ENCODE measurements around the gene USP35.

USP35 gene, protein sequence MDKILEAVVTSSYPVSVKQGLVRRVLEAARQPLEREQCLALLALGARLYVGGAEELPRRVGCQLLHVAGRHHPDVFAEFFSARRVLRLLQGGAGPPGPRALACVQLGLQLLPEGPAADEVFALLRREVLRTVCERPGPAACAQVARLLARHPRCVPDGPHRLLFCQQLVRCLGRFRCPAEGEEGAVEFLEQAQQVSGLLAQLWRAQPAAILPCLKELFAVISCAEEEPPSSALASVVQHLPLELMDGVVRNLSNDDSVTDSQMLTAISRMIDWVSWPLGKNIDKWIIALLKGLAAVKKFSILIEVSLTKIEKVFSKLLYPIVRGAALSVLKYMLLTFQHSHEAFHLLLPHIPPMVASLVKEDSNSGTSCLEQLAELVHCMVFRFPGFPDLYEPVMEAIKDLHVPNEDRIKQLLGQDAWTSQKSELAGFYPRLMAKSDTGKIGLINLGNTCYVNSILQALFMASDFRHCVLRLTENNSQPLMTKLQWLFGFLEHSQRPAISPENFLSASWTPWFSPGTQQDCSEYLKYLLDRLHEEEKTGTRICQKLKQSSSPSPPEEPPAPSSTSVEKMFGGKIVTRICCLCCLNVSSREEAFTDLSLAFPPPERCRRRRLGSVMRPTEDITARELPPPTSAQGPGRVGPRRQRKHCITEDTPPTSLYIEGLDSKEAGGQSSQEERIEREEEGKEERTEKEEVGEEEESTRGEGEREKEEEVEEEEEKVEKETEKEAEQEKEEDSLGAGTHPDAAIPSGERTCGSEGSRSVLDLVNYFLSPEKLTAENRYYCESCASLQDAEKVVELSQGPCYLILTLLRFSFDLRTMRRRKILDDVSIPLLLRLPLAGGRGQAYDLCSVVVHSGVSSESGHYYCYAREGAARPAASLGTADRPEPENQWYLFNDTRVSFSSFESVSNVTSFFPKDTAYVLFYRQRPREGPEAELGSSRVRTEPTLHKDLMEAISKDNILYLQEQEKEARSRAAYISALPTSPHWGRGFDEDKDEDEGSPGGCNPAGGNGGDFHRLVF

GRCh38 chr11:78188286-78189173 is at the start of gene USP35, which contains the start of gene KCTD21:
Gene USP35 (plus strand): TSS chr11:78188919. CDS start chr11:78196246, 7,327 bp downstream.
Gene KCTD21 (minus strand): TSS chr11:78188626. CDS start chr11:78174554, 14,072 bp downstream.
- DNase-seq = peak; percentile 92

DNA sequence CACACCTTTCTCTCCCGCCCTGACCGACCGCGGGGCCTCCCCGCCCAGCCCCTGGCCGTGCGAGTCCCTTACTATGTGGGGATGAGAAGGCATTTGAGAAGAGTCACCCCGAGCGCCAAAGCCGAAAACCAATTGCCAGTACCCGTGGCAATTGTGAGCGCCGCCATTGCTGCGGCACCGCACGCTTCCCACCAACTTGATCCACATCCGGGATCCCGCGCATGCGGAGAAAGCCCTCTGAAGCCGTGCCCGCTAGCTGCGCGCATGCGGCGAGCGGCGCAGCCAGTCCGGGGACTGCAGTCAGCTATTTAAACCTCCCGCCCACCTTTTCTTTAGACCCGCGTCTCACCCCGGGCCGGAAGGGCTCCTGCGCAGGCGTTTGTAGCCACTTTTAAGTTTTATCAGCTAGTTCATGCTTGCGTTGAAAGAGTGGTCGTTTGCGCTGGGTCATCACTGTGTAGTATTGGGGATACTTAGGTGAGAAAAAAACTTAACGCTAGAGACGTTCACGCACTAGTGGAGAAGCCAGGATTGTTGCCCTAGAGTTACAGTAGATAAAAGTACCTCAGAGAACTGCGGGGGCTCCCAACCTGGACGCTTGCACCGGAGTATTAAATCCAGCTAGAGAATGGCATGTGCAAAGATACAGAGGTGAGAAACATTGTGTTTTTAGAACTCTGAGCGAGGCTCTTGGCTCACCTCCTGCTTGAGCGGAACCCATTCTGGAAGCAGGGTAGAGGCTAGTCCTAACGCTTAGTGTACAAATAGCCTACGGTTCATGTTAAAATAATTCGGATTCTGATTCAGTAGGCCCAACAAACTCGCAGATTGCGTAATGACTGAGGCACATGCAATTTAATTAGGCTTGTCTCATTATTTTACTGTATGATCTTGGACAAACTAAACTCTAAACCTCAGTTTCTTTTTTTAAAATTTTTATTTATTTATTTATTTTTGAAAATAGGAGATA is 49.0 kb upstream of the USP35 start, which contains the start of gene ALG8:
TSS of gene ALG8 (minus strand) at position 205 of the 970 bp plus-strand sequence. CDS start at position 167, 38 bp downstream.
- peak; percentile 97 for DNase-seq

- DNase-seq = no peak
Measured at GRCh38 chr11:78140392-78141077, 48.2 kb upstream of the USP35 start.

GRCh38 chr11:78145511-78146025 is 43.2 kb upstream of the USP35 start:
- DNase-seq = no peak

GRCh38 chr11:78147807-78148206 is 40.9 kb upstream of the USP35 start:
- DNase-seq = no peak

- no peak for DNase-seq
Measured at GRCh38 chr11:78149646-78150045, 39.1 kb upstream of the USP35 start.

DNA sequence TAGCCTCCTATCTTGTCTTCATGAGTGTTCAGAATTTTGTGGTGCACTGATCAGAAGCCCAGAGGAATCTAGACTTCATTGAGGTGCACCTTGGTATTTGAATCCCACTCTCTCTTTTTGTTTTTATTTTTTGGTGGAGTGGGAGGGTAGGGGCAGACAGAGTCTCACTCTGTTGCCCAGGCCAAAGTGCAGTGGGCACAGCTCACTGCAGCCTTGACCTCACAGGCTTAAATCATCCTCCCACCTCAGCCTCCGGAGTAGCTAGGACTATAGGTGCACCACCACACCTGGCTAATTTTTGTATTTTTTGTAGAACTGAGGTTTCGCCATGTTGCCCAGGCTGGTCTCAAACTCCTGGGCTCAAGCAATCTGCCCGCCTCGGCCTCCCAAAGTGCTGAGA is 38.4 kb upstream of the USP35 start:
- DNase-seq = no peak

- DNase-seq = no peak
Measured at GRCh38 chr11:78150754-78151153, 38.0 kb upstream of the USP35 start.

- no peak for DNase-seq
Measured at GRCh38 chr11:78151804-78152203, 36.9 kb upstream of the USP35 start.

- no peak for DNase-seq
Measured at GRCh38 chr11:78156127-78156844, 32.4 kb upstream of the USP35 start.

DNA sequence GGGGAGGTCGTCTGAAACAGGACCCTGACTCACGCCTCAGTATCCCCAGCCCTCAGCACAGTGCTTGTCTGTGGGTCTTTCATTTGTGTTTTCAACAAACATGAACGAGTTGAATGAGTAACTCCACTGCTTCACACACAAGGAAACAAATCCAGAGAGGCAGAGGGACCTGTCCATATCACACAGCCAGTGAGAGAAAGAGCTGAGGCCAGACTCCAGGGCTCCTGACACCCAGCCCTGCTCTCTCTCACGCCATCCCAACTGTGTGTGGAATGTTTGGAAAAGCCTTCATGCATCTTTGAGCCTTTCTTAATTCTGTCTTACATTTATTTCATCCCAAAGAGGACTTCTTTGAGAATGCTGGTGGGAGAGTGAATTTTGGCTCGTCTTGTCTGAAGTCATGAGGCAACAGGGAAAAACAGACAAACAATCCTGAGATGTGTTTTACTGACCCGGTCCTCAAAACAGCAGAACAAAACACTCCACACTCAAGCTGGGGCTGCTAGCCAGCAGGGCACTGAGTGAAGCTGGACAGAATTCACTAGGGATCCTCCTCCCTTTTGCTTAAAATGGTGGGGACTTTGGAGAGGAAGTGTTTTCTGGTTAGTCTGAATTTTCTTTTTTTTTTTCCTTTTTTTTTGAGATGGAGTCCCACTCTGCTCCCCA is 29.6 kb upstream of the USP35 start:
- DNase-seq = no peak

DNA sequence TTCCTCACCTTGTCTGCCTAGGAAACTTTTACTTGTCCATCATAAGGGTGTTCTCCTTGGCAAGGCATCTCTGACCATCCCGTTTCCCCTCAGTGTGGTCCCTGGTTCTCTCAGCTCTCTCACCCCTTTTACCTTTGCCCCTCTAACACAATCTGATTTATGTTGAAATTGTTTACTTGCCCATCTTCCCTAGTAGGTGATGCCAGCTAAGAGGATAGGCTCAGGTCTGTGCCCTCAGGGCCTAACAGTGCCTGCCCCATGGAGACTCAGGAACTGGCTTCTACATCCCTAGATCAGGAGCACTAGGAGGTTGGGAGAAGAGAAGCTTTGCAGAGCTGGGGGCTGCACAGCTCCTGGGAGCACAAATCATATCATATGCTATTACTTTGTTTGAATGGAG is 28.2 kb upstream of the USP35 start:
- DNase-seq = no peak

- DNase-seq = no peak
Measured at GRCh38 chr11:78161346-78161745, 27.4 kb upstream of the USP35 start.

GRCh38 chr11:78161962-78162371 is 26.8 kb upstream of the USP35 start:
- no peak for DNase-seq

GRCh38 chr11:78163828-78164227 is 24.9 kb upstream of the USP35 start:
- no peak for DNase-seq

GRCh38 chr11:78164471-78164870 is 24.2 kb upstream of the USP35 start:
- DNase-seq = no peak

DNA sequence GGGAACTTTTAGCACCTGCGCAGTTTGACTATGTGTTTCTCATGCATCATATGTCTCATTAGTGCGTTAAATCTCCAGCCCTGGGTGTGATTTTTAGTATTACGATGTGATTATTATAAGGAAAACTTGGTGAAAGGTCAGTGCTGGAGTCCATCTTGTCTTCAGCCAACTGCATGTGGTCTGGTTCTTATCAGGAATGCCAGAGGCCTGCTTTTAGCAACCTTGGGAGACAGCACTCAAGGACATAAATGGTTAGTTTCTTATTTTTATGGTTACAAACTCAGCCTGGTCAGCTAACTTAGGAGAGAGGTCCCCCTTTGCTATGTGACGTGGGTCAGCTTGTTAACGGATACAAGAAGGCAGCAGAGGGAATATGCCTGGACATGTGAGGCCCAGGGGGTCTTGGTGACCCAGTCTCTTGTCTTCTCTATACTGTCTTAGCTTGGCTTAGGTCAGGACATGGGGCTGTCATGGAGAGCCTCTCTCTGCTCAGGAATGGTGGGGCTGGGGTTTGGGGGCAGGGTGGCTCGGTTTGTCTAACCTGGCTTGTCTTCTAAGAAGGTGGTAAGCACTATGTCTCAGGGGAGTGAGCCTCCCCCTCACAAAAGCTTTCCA is 21.8 kb upstream of the USP35 start:
- no peak for DNase-seq

Measured in CD4-positive, alpha-beta T cell treated with Interferon gamma for 1 hour (primary cell).